CD4-positive, alpha-beta T cell treated with Interleukin-4 for 4 hours (primary cell): ENCODE measurements around the gene ZYX.
A peak's percentile ranks its signal among the peaks of the same experiment; 100 is the strongest.

Source experiments
- DNase-seq: peaks from one replicate; pipeline ENCODE4 v3.0.0-alpha.2; 2020

ZYX gene

GRCh38 chr7:143362131-143363015, 18.8 kb upstream of the ZYX start, which contains the start of gene FAM131B:
Gene FAM131B (minus strand): TSS chr7:143362713. CDS start chr7:143362603, 110 bp downstream.
- DNase-seq = no peak

- DNase-seq = no peak
Observed at GRCh38 chr7:143363016-143363937, 17.9 kb upstream of the ZYX start.

GRCh38 chr7:143367972-143368371, 13.2 kb upstream of the ZYX start:
- no peak for DNase-seq

GRCh38 chr7:143368387-143368786, 12.8 kb upstream of the ZYX start:
- DNase-seq = no peak

- no peak for DNase-seq
Observed at GRCh38 chr7:143369678-143370651, 11.2 kb upstream of the ZYX start.

GRCh38 chr7:143372070-143372469, 9.1 kb upstream of the ZYX start:
- peak; percentile 63 for DNase-seq

DNA sequence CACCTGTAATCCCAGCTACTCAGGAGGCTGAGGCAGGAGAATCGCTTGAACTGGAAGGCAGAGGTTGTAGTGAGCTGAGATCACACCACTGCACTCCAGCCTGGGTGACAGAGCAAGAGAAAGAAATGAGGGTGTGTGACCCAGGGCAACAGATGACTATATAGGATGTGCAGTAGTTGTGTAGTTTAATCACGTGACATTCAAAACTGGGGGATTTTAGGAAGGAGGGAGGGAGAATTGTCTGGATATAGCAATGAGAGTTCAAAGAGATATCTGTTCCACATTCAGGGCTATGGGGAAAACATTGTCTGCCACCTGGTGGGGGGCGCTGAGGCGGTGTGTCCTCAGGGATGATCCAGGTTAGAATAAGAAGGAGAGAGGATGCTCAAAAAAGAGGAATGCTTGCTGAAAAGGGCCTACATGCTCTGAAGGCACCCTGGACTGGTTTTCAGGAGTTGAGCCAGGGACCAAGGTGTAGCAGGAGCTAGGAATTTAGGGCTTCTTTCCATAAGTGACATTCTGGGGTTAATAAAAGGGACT, 7.8 kb upstream of the ZYX start:
- no peak for DNase-seq

DNA sequence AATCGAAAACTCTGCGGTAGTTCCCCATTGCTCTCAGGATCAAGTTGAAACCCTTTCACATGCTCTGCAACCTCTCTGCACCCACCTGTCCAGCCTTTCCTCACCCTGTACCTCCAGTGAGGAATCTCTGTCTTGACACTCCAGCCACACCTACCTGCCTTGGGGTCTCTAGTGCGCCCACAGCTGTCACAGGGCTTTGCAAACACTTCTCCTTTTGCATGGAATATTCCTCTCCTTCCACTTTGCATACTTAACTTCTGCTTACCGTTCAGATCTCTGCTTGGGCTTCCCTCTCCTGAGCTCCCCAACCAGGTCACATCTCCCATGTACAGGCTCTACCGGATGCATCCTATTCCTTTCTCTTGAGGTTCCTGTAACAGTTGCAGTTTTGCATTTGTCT, 6.6 kb upstream of the ZYX start:
- no peak for DNase-seq

DNA sequence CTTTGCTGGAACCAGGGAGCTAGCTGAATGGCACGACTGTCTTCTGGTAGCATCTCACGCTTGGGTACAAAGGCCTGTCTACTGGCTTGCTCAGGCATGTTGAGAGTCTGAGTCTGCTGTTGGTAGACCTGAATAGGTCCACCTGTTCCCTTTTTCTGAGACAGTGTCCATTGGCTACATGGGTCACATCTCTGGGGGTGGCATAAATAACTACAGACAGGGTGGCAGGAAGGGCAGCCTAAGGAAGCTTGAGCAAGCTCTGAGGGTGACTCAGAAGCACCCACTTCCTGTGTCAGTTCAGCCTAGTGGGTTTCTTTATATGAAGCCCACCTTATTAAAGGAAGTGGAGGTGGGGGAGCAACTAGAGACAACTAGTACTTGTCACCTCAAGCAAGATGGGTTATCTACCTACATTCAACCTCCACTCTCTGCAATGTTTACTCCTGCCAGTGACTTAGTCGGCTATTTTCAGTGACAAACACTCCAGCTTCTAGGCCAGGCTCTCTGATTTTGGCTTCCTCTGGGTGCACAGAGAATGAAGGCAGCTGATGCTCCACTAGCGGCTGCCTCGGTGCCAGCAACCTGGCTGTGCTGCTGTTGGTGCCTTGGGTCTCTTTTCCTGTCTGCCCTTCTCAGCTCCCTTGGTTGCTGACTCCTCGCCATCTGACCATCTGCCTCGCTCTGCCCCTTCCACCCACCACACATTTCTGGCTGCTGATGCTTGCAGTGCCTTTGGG, 5.7 kb upstream of the ZYX start:
- DNase-seq = peak; percentile 81

- no peak for DNase-seq
Observed at GRCh38 chr7:143376396-143376795, 4.7 kb upstream of the ZYX start.

DNA sequence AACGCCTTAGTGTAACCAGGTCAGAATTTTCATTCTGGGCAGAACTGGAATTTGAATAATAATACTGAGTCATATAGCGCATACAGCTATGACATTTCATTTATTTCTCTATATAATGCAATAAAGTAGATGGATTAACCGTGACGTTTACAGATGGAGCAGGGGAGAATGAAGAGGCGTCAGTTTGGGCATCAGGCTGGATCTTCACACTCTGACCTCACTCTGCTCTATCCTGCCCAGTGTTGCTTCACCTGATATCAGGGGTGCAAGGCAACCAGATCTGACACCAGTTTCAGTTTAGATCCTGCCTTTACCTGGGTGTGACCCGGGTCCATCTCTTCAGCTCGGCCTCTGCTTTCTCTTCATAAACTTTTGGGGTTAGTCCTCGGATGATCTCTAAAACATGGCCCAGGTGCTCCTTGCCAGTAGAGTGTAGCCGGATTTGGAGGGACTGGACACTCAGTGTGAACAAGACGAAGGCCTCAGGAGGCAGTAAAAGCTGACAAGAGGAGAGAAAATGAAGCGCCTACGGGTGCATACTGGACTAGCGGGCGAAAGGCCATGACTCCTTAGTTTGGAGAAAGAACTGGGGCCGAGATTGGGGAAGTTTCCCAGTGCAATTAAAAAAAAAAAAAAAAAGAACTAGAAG, 1.4 kb upstream of the ZYX start:
- DNase-seq = no peak

GRCh38 chr7:143380260-143380645, 892 bp upstream of the ZYX start:
- DNase-seq = peak; percentile 85

DNA sequence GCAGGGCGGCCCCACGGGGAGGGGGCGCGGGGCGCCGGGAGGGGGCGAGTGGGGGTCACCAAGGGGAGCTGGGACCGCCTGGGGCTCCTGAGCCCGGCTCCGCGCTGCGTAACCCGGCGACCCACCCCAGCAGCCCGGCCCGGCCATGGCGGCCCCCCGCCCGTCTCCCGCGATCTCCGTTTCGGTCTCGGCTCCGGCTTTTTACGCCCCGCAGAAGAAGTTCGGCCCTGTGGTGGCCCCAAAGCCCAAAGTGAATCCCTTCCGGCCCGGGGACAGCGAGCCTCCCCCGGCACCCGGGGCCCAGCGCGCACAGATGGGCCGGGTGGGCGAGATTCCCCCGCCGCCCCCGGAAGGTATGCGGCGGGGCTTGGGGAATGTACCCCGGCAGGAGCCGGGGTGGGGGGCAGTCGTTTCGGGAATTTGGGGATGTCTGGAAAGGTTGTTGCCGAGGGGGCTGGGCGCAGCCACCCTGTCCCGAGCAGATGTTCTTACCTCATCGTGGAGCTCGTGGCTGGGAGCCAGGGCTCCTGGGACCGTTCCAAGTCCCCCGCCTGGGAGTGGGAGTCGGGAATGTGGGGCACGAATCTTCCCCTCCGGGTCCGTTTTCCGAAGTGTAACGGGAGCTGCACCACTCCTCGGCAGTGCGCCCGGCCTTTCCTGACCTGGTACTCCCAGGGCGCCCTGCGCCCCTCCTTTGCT, 431 bp downstream of the ZYX start:
- no peak for DNase-seq

GRCh38 chr7:143382126-143382790, 1.1 kb downstream of the ZYX start:
- DNase-seq = no peak

DNA sequence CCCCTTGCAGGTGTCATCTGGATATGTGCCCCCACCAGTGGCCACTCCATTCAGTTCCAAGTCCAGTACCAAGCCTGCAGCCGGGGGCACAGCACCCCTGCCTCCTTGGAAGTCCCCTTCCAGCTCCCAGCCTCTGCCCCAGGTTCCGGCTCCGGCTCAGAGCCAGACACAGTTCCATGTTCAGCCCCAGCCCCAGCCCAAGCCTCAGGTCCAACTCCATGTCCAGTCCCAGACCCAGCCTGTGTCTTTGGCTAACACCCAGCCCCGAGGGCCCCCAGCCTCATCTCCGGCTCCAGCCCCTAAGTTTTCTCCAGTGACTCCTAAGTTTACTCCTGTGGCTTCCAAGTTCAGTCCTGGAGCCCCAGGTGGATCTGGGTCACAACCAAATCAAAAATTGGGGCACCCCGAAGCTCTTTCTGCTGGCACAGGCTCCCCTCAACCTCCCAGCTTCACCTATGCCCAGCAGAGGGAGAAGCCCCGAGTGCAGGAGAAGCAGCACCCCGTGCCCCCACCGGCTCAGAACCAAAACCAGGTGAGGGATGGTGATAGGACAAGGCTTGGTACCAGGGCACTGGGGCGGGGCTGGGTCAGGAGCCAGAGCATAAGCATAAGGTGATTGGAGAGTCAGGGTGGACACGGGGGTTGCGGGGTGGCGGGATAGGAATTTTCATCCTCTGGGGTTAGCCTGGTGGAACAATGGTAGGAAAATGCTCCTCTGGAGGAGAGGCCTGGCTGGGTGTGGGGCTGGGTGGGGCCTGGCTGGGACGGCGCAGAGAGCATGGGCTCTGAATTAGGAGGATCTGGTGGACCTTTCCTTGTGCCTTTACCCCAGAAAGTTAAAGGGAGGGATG, 1.9 kb downstream of the ZYX start:
- DNase-seq = no peak

- DNase-seq = no peak
Observed at GRCh38 chr7:143383642-143383957, 2.5 kb downstream of the ZYX start.

GRCh38 chr7:143384148-143384547, 3.0 kb downstream of the ZYX start:
- DNase-seq = no peak

DNA sequence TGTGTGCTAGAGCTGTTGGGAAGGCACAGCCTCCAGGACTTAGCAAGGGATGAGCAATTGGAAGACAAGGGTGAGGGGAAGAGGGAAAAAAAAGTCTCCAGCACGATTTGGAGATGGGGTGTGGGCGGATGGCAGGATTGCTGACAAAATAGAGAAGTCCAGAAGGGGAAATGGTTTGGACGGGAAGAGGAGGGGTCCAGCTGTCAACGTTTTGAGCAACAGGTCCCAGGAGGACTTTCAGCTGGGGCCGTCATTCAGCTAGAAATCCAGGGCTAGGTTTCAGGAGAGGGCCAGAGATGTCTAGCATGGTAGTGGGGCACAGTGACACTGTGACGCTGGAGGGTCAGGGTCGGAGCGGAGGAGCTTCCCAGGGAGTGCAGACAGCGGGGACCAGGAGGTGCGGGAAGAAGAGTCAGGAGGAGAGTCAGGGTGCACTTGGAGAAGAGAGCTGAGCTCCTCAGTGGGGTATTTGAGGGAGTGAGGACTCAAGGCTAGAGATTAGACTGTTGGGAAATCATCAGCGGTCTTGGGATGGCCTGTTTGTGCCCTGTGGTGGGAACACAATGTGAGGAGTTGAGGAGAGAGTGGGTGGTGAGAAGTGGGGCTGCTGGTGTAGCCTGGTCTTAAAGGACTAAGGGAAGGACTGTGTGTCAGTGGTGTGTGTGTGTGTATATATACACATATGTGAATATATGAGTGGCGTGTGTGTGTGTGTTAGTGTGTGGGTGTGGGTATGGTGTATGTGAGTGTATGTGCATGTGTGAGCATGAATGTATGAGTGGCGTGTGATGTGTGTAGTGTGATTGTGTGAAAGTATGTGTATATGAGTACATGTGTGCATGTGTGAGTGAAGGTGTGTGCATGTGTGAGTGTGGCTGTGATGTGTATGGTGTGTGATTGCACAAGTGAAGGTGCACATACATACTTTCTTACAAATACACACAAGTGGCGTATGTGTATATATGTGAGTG, 3.8 kb downstream of the ZYX start:
- DNase-seq = no peak
